Loucy (cell line): ENCODE data around the gene EAF2.
"Not testable (repeated sequence)": the region's sequence is repeated elsewhere in the genome, so short reads cannot be mapped to it uniquely, and the experiment has no call there.

Source experiments
- H2AFZ ChIP-seq: fragments of 200-600 bp; sonication (generic); 2 replicates; pipeline ENCODE4 v1.6.0; 2016; ENCODE audit warnings: antibody characterized with exemption, mild to moderate bottlenecking, low read length, moderate library complexity
- H3F3A ChIP-seq: fragments of 200-600 bp; 2 replicates; pipeline ENCODE4 v1.6.0; 2016; ENCODE audit warnings: antibody characterized with exemption, low read depth, mild to moderate bottlenecking
- H3K27me3 ChIP-seq: fragments of 200-600 bp; sonication (generic); 2 replicates; pipeline ENCODE4 v1.6.1; 2014; ENCODE audit warnings: low read length, mild to moderate bottlenecking; ENCODE audit not compliant: insufficient read depth, poor library complexity, severe bottlenecking
- H3K36me3 ChIP-seq: fragments of 200-600 bp; sonication (generic); 2 replicates; pipeline ENCODE4 v1.6.1; 2016; ENCODE audit warnings: low read length; ENCODE audit not compliant: insufficient read depth
- H3K4me1 ChIP-seq: fragments of 200-600 bp; sonication (generic); 2 replicates; pipeline ENCODE4 v1.5.1; 2014; ENCODE audit warnings: low read length, mild to moderate bottlenecking; ENCODE audit not compliant: insufficient read depth, poor library complexity, severe bottlenecking
- H3K4me2 ChIP-seq: fragments of 200-600 bp; sonication (generic); 2 replicates; pipeline ENCODE4 v1.6.0; 2014; ENCODE audit warnings: antibody characterized with exemption, low read length, low read depth, mild to moderate bottlenecking; ENCODE audit not compliant: poor library complexity, severe bottlenecking
- H3K4me3 ChIP-seq: fragments of 200-600 bp; sonication (generic); 2 replicates; pipeline ENCODE4 v1.5.1; 2014; ENCODE audit warnings: low read length, mild to moderate bottlenecking, mixed read lengths; ENCODE audit not compliant: poor library complexity, severe bottlenecking
- H3K79me2 ChIP-seq: fragments of 200-600 bp; sonication (generic); 2 replicates; pipeline ENCODE4 v1.6.1; 2014; ENCODE audit warnings: low read length; ENCODE audit not compliant: insufficient read depth
- H3K9ac ChIP-seq: fragments of 200-600 bp; sonication (generic); 2 replicates; pipeline ENCODE4 v1.6.0; 2014; ENCODE audit warnings: mild to moderate bottlenecking, low read depth, low read length, moderate library complexity; ENCODE audit not compliant: poor library complexity, severe bottlenecking
- H3K9me2 ChIP-seq: fragments of 200-600 bp; sonication (generic); replicated peaks from 2 replicates; pipeline ENCODE4 v1.6.1; 2016; ENCODE audit warnings: low read depth, low read length, mixed read lengths
- H3K9me3 ChIP-seq: fragments of 200-600 bp; sonication (generic); 2 replicates; pipeline ENCODE4 v1.6.1; 2014; ENCODE audit warnings: mild to moderate bottlenecking, antibody characterized with exemption, low read length, low read depth; ENCODE audit not compliant: insufficient read depth
- H4K20me1 ChIP-seq: fragments of 200-600 bp; sonication (generic); 2 replicates; pipeline ENCODE4 v1.6.0; 2014; ENCODE audit warnings: antibody characterized with exemption, low read length, mild to moderate bottlenecking; ENCODE audit not compliant: insufficient read depth, poor library complexity, severe bottlenecking
- EZH2phosphoT487 ChIP-seq: fragments of 200-600 bp; IDR thresholded peaks from 2 replicates; pipeline ENCODE4 v1.6.1; 2018; ENCODE audit warnings: antibody characterized with exemption, mild to moderate bottlenecking, moderate library complexity, borderline replicate concordance
- TF ChIP-seq, protein P1 (sequence below): fragments of 200-600 bp; sonication (generic); conservative IDR thresholded peaks from 2 replicates; pipeline ENCODE4 v1.5.1; 2014; ENCODE audit warnings: mild to moderate bottlenecking, antibody characterized with exemption, low read length

EAF2 gene

DNA sequence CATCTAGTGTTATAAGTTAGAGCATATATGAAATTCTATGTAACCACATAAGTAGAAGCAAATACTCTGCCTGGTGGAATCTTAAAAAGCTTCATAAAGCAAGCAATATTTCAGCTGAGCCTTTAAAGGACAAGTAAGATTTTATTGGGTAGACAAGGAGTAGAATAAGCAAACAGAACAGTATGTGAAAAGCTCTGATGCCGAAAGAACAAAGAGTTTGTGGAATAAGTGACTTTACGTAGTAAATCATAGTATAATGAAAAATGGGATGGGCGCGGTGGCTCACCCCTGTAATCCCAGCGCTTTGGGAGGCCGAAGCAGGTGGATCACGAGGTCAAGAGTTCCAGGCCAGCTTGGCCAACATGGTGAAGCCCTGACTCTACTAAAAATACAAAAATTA is 9.9 kb downstream of the EAF2 start:
- Histone ChIP-seq H3K9me3 (no peaks in the 10 kb centered on the region), H3K9me2 (no peaks in the 10 kb centered on the region), H3K79me2 (peaks cover 1% of the 10 kb centered on the region; the same call in 1 of the 2 replicates), H2AFZ (no peak overlapping the region), H4K20me1 (peaks cover 9% of the 10 kb centered on the region), H3K9ac (no peak overlapping the region), H3F3A (peaks cover 7% of the 10 kb centered on the region), H3K4me2 (no peak overlapping the region), H3K4me3 (no peak overlapping the region), H3K27me3 (no peaks in the 10 kb centered on the region), H3K4me1 (peaks cover 23% of the 10 kb centered on the region), H3K36me3 (no peaks in the 10 kb centered on the region)
- TF ChIP-seq EZH2phosphoT487 = no peak
- TF ChIP-seq, protein P1, sequence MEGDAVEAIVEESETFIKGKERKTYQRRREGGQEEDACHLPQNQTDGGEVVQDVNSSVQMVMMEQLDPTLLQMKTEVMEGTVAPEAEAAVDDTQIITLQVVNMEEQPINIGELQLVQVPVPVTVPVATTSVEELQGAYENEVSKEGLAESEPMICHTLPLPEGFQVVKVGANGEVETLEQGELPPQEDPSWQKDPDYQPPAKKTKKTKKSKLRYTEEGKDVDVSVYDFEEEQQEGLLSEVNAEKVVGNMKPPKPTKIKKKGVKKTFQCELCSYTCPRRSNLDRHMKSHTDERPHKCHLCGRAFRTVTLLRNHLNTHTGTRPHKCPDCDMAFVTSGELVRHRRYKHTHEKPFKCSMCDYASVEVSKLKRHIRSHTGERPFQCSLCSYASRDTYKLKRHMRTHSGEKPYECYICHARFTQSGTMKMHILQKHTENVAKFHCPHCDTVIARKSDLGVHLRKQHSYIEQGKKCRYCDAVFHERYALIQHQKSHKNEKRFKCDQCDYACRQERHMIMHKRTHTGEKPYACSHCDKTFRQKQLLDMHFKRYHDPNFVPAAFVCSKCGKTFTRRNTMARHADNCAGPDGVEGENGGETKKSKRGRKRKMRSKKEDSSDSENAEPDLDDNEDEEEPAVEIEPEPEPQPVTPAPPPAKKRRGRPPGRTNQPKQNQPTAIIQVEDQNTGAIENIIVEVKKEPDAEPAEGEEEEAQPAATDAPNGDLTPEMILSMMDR = no peak

DNA sequence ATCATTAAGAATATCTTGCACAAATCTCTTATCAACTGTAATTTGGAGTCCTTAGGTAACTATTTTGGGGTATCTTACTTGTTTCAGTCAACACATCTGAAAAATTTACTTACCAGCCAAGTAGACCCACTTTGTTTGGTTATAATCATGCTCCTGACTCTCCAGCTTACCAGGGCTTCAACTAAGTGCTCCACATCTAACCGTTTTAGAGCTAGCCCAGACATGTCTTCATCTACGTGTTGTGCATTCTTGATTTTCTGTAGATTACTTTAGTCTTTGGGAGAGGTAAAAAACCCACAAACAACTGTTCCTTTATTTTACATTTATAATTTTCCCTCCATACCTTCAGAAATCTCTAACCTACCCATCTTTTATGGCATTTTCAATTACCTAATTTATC is 17.2 kb downstream of the EAF2 start:
- Histone ChIP-seq H2AFZ (no peak overlapping the region), H3F3A (no peaks in the 10 kb centered on the region), H3K36me3 (0 out of 2 replicates have a peak, but pooled peaks cover 7% of the 10 kb centered on the region), H4K20me1 (no peaks in the 10 kb centered on the region), H3K4me3 (no peak overlapping the region), H3K9me3 (no peaks in the 10 kb centered on the region), H3K4me2 (no peak overlapping the region), H3K9ac (no peak overlapping the region), H3K79me2 (no peaks in the 10 kb centered on the region), H3K9me2 (no peaks in the 10 kb centered on the region), H3K27me3 (no peaks in the 10 kb centered on the region), H3K4me1 (peaks cover 11% of the 10 kb centered on the region)
- TF ChIP-seq, protein P1 = peak; percentile 21; the same call in 1 of the 2 replicates
- no peak for TF ChIP-seq EZH2phosphoT487

DNA sequence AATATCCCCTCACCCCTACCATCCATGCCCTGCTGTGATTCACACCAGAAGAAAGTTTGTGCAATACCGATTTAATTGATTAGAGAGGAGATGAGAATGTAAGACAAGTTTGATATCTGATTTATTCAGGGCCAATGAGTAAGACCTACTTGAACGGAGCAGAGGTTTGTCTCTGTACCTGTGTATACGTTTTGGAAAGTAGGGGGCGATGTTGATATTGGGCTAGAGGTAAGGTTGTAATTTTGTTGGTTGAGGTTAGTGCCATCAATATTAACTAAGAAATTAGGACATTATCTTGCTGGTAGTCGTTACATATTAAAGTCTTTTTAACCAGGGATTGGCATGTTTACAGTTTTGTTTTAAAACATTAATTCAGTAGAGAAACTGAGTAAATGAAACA is 20.5 kb downstream of the EAF2 start:
- Histone ChIP-seq H3F3A (no peaks in the 10 kb centered on the region), H3K4me3 (no peak overlapping the region), H3K4me1 (no peaks in the 10 kb centered on the region), H2AFZ (no peak overlapping the region), H3K27me3 (no peaks in the 10 kb centered on the region), H3K79me2 (no peaks in the 10 kb centered on the region), H3K9ac (no peak overlapping the region), H3K9me2 (no peaks in the 10 kb centered on the region), H4K20me1 (no peaks in the 10 kb centered on the region), H3K9me3 (no peaks in the 10 kb centered on the region), H3K4me2 (no peak overlapping the region), H3K36me3 (0 out of 2 replicates have a peak, but pooled peaks cover 7% of the 10 kb centered on the region)
- TF ChIP-seq, protein P1 = peak; percentile 83
- no peak for TF ChIP-seq EZH2phosphoT487

DNA sequence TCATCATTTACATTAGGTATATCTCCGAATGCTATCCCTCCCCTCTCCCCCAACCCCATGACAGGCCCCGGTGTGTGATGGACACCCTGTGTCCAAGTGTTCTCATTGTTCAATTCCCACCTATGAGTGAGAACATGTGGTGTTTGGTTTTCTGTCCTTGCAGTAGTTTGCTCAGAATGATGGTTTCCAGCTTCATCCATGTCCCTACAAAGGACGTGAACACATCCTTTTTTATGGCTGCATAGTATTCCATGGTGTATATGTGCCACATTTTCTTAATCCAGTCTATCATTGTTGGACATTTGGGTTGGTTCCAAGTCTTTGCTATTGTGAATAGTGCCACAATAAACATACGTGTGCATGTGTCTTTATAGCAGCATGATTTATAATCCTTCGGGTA is 22.8 kb downstream of the EAF2 start:
- not testable (repeated sequence) for H3K4me2 ChIP-seq, H2AFZ ChIP-seq, H3K4me3 ChIP-seq, H3F3A ChIP-seq, H3K9ac ChIP-seq, H3K27me3 ChIP-seq, H3K9me2 ChIP-seq, H3K4me1 ChIP-seq, H4K20me1 ChIP-seq, H3K9me3 ChIP-seq, H3K79me2 ChIP-seq
- H3K36me3 ChIP-seq = peaks cover 12% of the 10 kb centered on the region; the same call in 1 of the 2 replicates

DNA sequence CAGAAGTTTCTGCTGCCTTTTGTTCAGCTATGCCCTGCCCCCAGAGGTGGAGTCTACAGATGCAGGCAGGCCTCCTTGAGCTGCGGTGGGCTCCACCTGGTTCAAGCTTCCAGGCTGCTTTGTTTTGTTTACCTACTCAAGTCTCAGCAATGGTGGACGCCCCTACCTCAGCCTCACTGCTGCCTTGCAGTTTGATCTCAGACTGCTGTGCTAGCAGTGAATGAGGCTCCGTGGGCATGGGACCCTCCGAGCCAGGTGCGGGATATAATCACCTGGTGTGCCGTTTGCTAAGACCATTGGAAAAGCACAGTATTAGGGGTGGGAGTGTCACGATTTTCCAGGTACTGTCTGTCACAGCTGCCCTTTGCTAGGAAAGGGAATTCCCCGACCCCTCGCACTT is 28.2 kb downstream of the EAF2 start:
- H4K20me1 ChIP-seq = not testable (repeated sequence)

More for the DNA sequence above, 28.2 kb downstream of the EAF2 start:
- not testable (repeated sequence) for H3K4me3 ChIP-seq, H3K4me2 ChIP-seq, H3K9me2 ChIP-seq, H3K9ac ChIP-seq, H3F3A ChIP-seq, H3K9me3 ChIP-seq, H2AFZ ChIP-seq, H3K4me1 ChIP-seq, H3K27me3 ChIP-seq, H3K79me2 ChIP-seq
- H3K36me3 ChIP-seq = peaks cover 39% of the 10 kb centered on the region
